H1 (cell line): ENCODE data around the gene CLCF1. TPM values are rescaled to one million over a fixed set of nuclear protein-coding genes. Genes with fewer than 3 reads are reported as not detected.

Experiments
- ASH2L ChIP-seq: fragments of 200-600, 300-600 bp; sonication (generic); IDR thresholded peaks from one replicate; pipeline ENCODE4 v1.7.1; 2017; ENCODE audit warnings: low read length
- ATF2 ChIP-seq: IDR thresholded peaks from 2 replicates; pipeline ENCODE4 v1.6.1; 2012; ENCODE audit warnings: low read length, inconsistent platforms
- BCL11A ChIP-seq, 2 experiments: IDR thresholded peaks; one replicate each; pipeline ENCODE4 v1.6.1; 2011; ENCODE audit warnings: low read depth in 2 of 2, low read length in 2 of 2, mild to moderate bottlenecking in 2 of 2
- CBX5 ChIP-seq: fragments of 300-800, 300-1000 bp; sonication (generic); IDR thresholded peaks from 2 replicates; pipeline ENCODE4 v1.7.1; 2016; ENCODE audit warnings: antibody characterized with exemption, low read length, low read depth
- CREB1 ChIP-seq: IDR thresholded peaks from 2 replicates; pipeline ENCODE4 v1.6.1; 2012; ENCODE audit warnings: inconsistent platforms
- CTBP2 ChIP-seq: IDR thresholded peaks from 2 replicates; pipeline ENCODE4 v1.7.0; 2011; ENCODE audit warnings: borderline replicate concordance, mild to moderate bottlenecking, moderate library complexity, mixed read lengths, low read length; ENCODE audit not compliant: insufficient read depth, insufficient read length
- CTCF ChIP-seq, 3 experiments: IDR thresholded peaks; 1 replicate in 2 of 3; 2 replicates in 1 of 3; pipeline versions ENCODE4 v1.5.1 to v1.6.1; 2011; ENCODE audit warnings: low read length in 3 of 3, mild to moderate bottlenecking in 3 of 3, inconsistent platforms in 2 of 3, low read depth in 1 of 3, moderate library complexity in 1 of 3; ENCODE audit not compliant: insufficient read depth in 1 of 3; ENCODE audit errors: control extremely low read depth in 1 of 3
- E2F6 ChIP-seq: IDR thresholded peaks from 2 replicates; pipeline ENCODE4 v1.6.1; 2012; ENCODE audit warnings: inconsistent platforms
- EZH2 ChIP-seq: fragments of 200-600 bp; sonication (generic); IDR thresholded peaks from 2 replicates; pipeline ENCODE4 v1.7.1; 2012; ENCODE audit warnings: low read depth, mild to moderate bottlenecking, moderate library complexity, low read length, inconsistent platforms; ENCODE audit not compliant: severe bottlenecking
- NANOG ChIP-seq: IDR thresholded peaks from 2 replicates; pipeline ENCODE4 v1.6.1; 2011; ENCODE audit warnings: low read length, low read depth, mild to moderate bottlenecking, inconsistent platforms; ENCODE audit not compliant: insufficient read depth, poor library complexity, severe bottlenecking
- RAD21 ChIP-seq, 2 experiments: IDR thresholded peaks in 1 of 2; conservative IDR thresholded peaks in 1 of 2; 2 replicates each; pipeline ENCODE4 v1.6.1; 2011; ENCODE audit warnings: low read depth in 2 of 2, low read length in 2 of 2, improper control_type of control experiment in 1 of 2, inconsistent platforms in 1 of 2, mild to moderate bottlenecking in 1 of 2, moderate library complexity in 1 of 2
- RFX5 ChIP-seq: IDR thresholded peaks from 2 replicates; pipeline ENCODE4 v1.6.1; 2011; ENCODE audit warnings: low read depth, low read length, improper control_type of control experiment, borderline replicate concordance
- SAP30 ChIP-seq: fragments of 300-600 bp; sonication (generic); IDR thresholded peaks from 2 replicates; pipeline ENCODE4 v1.7.1; 2012; ENCODE audit warnings: low read length, moderate library complexity, mild to moderate bottlenecking, inconsistent platforms; ENCODE audit not compliant: insufficient read depth, insufficient replicate concordance
- SIN3A ChIP-seq, 2 experiments: IDR thresholded peaks in 1 of 2; conservative IDR thresholded peaks in 1 of 2; 2 replicates each; pipeline ENCODE4 v1.6.1; 2011 to 2012; ENCODE audit warnings: low read length in 2 of 2, improper control_type of control experiment in 1 of 2, low read depth in 1 of 2, mild to moderate bottlenecking in 1 of 2
- SRF ChIP-seq: IDR thresholded peaks from 2 replicates; pipeline ENCODE4 v1.6.1; 2011; ENCODE audit warnings: mild to moderate bottlenecking, low read depth, low read length, moderate library complexity
- TCF12 ChIP-seq: IDR thresholded peaks from 2 replicates; pipeline ENCODE4 v1.6.1; 2011; ENCODE audit warnings: low read depth, mild to moderate bottlenecking, low read length
- polyA plus RNA-seq, 7 experiments: library from polyadenylated mRNA; depleted of rRNA in 3 of 7; stranded (reverse) in 5 of 7; unstranded in 2 of 7; fragments of >200 nt in 5 of 7; fragments of 200-250 nt in 2 of 7; gene quantifications; 1 replicate in 5 of 7; 2 replicates in 1 of 7; 4 replicates in 1 of 7; pipeline versions ENCODE4 v1.2.1 to v1.2.3, GENCODE V29; 2011 to 2013; ENCODE audit warnings: missing spikeins in 2 of 7, mixed read lengths in 2 of 7
- total RNA-seq: library from RNA; stranded (reverse); fragmentation: NEBNext Ultra II Directional; extraction: Animal tissue kit (Norgen Biotek cat#: 25700); gene quantifications from 2 replicates; pipeline ENCODE4 v1.2.1, GENCODE V29; 2021
- TF ChIP-seq, protein P1 (sequence below): IDR thresholded peaks from 2 replicates; pipeline ENCODE4 v1.6.1; 2012; ENCODE audit warnings: inconsistent platforms

The CLCF1 gene
- total and polyA plus RNA-seq, 2 of the 8 experiments (the other 6 are each of a cell fraction or from before 2014, with no cell fraction given): 0.32 to 1.2 TPM

GRCh38 chr11:67401495-67402191 is 28.2 kb upstream of the CLCF1 start, which contains the start of gene PPP1CA (continued):
- TF ChIP-seq CTCF (IDR thresholded peaks at IDR 0.05; ENCODE audit: control extremely low read depth in 1 of 3, insufficient read depth in 1 of 3, low read depth in 1 of 3, low read length in 3 of 3) (peak in 1 of 3 experiments; percentile 37; a peak in 1 of 4 replicates), SAP30 (no peak), CTBP2 (no peak), ATF2 (no peak), SIN3A (conservative IDR thresholded peaks at IDR 0.05 in 1 of 2, IDR thresholded peaks at IDR 0.05 in 1 of 2; ENCODE audit: low read depth in 1 of 2, low read length in 2 of 2) (0 out of 4 replicates have a peak, but pooled peaks of 1 of the 2 experiments have one; percentile 40), E2F6 (peak; percentile 77), EZH2 (no peak), CBX5 (no peak), ASH2L (no peak), NANOG (no peak), RAD21 (IDR thresholded peaks at IDR 0.05 in 1 of 2, conservative IDR thresholded peaks at IDR 0.05 in 1 of 2; ENCODE audit: low read depth in 2 of 2, low read length in 2 of 2) (0 out of 4 replicates have a peak, but pooled peaks of 1 of the 2 experiments have one; percentile 0), CREB1 (no peak), TCF12 (no peak), SRF (no peak), RFX5 (no peak), BCL11A (IDR thresholded peaks at IDR 0.05; ENCODE audit: low read depth in 2 of 2, low read length in 2 of 2) (no peak)
- TF ChIP-seq, protein P1, sequence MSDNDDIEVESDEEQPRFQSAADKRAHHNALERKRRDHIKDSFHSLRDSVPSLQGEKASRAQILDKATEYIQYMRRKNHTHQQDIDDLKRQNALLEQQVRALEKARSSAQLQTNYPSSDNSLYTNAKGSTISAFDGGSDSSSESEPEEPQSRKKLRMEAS: no peak
